ENCODE data around the gene HHEX. TPM values are rescaled to one million over a fixed set of nuclear protein-coding genes. Genes with fewer than 3 reads are reported as not detected.

The HHEX gene
- polyA plus RNA-seq, 1 donor from 2014 or later = not detected

DNA sequence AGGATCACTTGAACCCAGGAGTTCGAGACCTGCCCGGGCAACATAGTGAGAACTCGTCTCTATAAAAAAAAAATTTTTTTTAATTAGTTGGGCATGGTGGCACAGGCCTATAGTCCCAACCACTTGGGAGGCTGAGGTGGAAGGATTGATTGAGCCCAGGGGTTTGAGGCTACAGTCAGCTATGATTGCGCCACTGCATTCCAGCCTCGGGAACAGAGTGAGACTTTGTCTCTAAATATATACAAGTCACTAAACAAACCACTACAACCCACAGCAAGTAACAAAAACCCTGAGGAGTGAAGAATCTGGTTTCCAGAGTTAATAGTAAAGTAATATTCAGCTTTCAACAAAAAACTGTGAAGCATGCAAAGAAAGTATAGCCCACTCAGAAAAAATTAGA lies 32.7 kb upstream of the HHEX start:
- Histone ChIP-seq H4K20me1 (ENCODE audit: insufficient read depth) (no peaks in the 10 kb centered on the region), H3K9ac (ENCODE audit: low read length) (no peak overlapping the region), H2AFZ (ENCODE audit: low read depth, low read length) (no peak overlapping the region), H3K79me2 (replicated peaks; ENCODE audit: insufficient read depth, low read length) (no peaks in the 10 kb centered on the region), H3K9me3 (ENCODE audit: low read length) (no peaks in the 10 kb centered on the region), H3K27ac (ENCODE audit: low read length) (no peak overlapping the region), H3F3A (ENCODE audit: insufficient read depth, low read length, poor library complexity, severe bottlenecking) (no peaks in the 10 kb centered on the region), H3K9me2 (ENCODE audit: insufficient read depth, low read length) (no peaks in the 10 kb centered on the region), H3K4me3 (ENCODE audit: low read length) (no peak overlapping the region), H3K4me2 (ENCODE audit: low read length) (no peak overlapping the region), H3K27me3 (ENCODE audit: insufficient read depth, low read depth, low read length) (no peaks in the 10 kb centered on the region), H3K36me3 (ENCODE audit: insufficient read depth, low read length) (no peaks in the 10 kb centered on the region)
- no peak for TF ChIP-seq EP300 (conservative IDR thresholded peaks at IDR 0.05; ENCODE audit: poor library complexity, severe bottlenecking)

DNA sequence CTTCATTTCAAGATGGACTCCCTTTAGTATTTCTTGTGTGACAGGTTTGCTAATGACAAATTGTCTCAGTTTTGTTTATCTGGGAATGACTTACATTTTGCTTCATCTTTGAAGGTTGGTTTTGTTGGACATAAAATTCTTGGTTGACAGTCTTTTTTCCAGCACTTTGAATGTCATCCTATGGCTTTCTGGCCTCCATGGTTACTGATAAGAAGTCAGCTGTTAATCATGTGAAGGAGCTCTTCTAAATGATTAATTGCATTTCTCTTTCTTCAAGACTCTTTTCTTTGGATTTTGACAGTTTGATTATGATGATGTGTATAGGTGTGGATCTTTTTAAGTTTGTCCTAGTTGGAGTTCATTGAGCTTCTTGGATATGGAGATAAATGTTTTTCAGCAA lies 26.9 kb upstream of the HHEX start:
- Histone ChIP-seq H3K4me3 (ENCODE audit: low read length) (no peak overlapping the region), H2AFZ (ENCODE audit: low read depth, low read length) (no peak overlapping the region), H3K4me2 (ENCODE audit: low read length) (no peak overlapping the region), H3K36me3 (ENCODE audit: insufficient read depth, low read length) (no peaks in the 10 kb centered on the region), H3K9ac (ENCODE audit: low read length) (no peak overlapping the region), H3K9me2 (ENCODE audit: insufficient read depth, low read length) (no peaks in the 10 kb centered on the region), H3K9me3 (ENCODE audit: low read length) (no peaks in the 10 kb centered on the region), H3K79me2 (replicated peaks; ENCODE audit: insufficient read depth, low read length) (no peaks in the 10 kb centered on the region), H3K27me3 (ENCODE audit: insufficient read depth, low read depth, low read length) (no peaks in the 10 kb centered on the region), H3F3A (ENCODE audit: insufficient read depth, low read length, poor library complexity, severe bottlenecking) (no peaks in the 10 kb centered on the region), H4K20me1 (ENCODE audit: insufficient read depth) (no peaks in the 10 kb centered on the region), H3K27ac (ENCODE audit: low read length) (no peak overlapping the region)
- TF ChIP-seq POLR2AphosphoS5 (IDR thresholded peaks at IDR 0.05) (no peak), TAF1 (IDR thresholded peaks at IDR 0.05; ENCODE audit: low read depth) (no peak), SMC3 (conservative IDR thresholded peaks at IDR 0.05; ENCODE audit: poor library complexity) (no peak), RAD21 (conservative IDR thresholded peaks at IDR 0.05) (no peak), EP300 (conservative IDR thresholded peaks at IDR 0.05; ENCODE audit: poor library complexity, severe bottlenecking) (no peak), MXI1 (conservative IDR thresholded peaks at IDR 0.05; ENCODE audit: poor library complexity, severe bottlenecking) (no peak), EZH2 (IDR thresholded peaks at IDR 0.05; ENCODE audit: borderline replicate concordance, insufficient read depth, low read length, poor library complexity, severe bottlenecking) (no peak)
- TF ChIP-seq, protein P1, sequence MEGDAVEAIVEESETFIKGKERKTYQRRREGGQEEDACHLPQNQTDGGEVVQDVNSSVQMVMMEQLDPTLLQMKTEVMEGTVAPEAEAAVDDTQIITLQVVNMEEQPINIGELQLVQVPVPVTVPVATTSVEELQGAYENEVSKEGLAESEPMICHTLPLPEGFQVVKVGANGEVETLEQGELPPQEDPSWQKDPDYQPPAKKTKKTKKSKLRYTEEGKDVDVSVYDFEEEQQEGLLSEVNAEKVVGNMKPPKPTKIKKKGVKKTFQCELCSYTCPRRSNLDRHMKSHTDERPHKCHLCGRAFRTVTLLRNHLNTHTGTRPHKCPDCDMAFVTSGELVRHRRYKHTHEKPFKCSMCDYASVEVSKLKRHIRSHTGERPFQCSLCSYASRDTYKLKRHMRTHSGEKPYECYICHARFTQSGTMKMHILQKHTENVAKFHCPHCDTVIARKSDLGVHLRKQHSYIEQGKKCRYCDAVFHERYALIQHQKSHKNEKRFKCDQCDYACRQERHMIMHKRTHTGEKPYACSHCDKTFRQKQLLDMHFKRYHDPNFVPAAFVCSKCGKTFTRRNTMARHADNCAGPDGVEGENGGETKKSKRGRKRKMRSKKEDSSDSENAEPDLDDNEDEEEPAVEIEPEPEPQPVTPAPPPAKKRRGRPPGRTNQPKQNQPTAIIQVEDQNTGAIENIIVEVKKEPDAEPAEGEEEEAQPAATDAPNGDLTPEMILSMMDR (IDR thresholded peaks at IDR 0.05; ENCODE audit: poor library complexity, severe bottlenecking) = no peak
- TF ChIP-seq, protein P2, sequence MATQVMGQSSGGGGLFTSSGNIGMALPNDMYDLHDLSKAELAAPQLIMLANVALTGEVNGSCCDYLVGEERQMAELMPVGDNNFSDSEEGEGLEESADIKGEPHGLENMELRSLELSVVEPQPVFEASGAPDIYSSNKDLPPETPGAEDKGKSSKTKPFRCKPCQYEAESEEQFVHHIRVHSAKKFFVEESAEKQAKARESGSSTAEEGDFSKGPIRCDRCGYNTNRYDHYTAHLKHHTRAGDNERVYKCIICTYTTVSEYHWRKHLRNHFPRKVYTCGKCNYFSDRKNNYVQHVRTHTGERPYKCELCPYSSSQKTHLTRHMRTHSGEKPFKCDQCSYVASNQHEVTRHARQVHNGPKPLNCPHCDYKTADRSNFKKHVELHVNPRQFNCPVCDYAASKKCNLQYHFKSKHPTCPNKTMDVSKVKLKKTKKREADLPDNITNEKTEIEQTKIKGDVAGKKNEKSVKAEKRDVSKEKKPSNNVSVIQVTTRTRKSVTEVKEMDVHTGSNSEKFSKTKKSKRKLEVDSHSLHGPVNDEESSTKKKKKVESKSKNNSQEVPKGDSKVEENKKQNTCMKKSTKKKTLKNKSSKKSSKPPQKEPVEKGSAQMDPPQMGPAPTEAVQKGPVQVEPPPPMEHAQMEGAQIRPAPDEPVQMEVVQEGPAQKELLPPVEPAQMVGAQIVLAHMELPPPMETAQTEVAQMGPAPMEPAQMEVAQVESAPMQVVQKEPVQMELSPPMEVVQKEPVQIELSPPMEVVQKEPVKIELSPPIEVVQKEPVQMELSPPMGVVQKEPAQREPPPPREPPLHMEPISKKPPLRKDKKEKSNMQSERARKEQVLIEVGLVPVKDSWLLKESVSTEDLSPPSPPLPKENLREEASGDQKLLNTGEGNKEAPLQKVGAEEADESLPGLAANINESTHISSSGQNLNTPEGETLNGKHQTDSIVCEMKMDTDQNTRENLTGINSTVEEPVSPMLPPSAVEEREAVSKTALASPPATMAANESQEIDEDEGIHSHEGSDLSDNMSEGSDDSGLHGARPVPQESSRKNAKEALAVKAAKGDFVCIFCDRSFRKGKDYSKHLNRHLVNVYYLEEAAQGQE (IDR thresholded peaks at IDR 0.05; ENCODE audit: borderline replicate concordance) = no peak

DNA sequence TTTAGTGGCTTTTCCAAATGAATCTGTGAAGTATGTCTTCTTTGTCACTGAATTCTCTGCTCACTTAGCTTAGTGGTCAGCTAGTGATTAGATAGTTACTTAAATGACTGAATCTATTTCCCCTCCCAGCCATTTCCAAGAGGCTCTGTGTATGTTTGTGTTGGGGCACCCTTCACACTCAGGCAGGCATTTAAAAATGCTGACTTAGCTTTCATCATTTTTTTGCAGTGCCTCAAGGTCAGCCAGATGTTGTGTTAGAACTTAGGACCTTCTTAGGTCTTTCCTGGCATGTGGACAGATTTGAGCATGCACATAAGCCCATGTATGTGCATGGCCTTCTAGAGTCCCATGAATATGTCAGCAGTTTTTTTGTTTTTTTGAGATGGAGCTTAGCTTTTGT lies 25.4 kb upstream of the HHEX start:
- H3K79me2 ChIP-seq (replicated peaks; ENCODE audit: insufficient read depth, low read length) = no peaks in the 10 kb centered on the region
- H4K20me1 ChIP-seq (ENCODE audit: insufficient read depth) = no peaks in the 10 kb centered on the region

More for the DNA sequence above, 25.4 kb upstream of the HHEX start:
- Histone ChIP-seq H2AFZ (ENCODE audit: low read depth, low read length) (no peak overlapping the region), H3K9me2 (ENCODE audit: insufficient read depth, low read length) (no peaks in the 10 kb centered on the region), H3F3A (ENCODE audit: insufficient read depth, low read length, poor library complexity, severe bottlenecking) (no peaks in the 10 kb centered on the region), H3K36me3 (ENCODE audit: insufficient read depth, low read length) (no peaks in the 10 kb centered on the region), H3K9me3 (ENCODE audit: low read length) (no peaks in the 10 kb centered on the region), H3K27ac (ENCODE audit: low read length) (no peak overlapping the region), H3K4me2 (ENCODE audit: low read length) (no peak overlapping the region), H3K9ac (ENCODE audit: low read length) (no peak overlapping the region), H3K27me3 (ENCODE audit: insufficient read depth, low read depth, low read length) (no peaks in the 10 kb centered on the region), H3K4me3 (ENCODE audit: low read length) (no peak overlapping the region)
- TF ChIP-seq RAD21 (conservative IDR thresholded peaks at IDR 0.05) = no peak
- TF ChIP-seq, protein P2 (IDR thresholded peaks at IDR 0.05; ENCODE audit: borderline replicate concordance) = no peak
- TF ChIP-seq, protein P1 (IDR thresholded peaks at IDR 0.05; ENCODE audit: poor library complexity, severe bottlenecking) = no peak
- no peak for TF ChIP-seq EP300 (conservative IDR thresholded peaks at IDR 0.05; ENCODE audit: poor library complexity, severe bottlenecking)
- TF ChIP-seq SMC3 (conservative IDR thresholded peaks at IDR 0.05; ENCODE audit: poor library complexity) = no peak
- TF ChIP-seq POLR2AphosphoS5 (IDR thresholded peaks at IDR 0.05) = no peak
- no peak for TF ChIP-seq EZH2 (IDR thresholded peaks at IDR 0.05; ENCODE audit: borderline replicate concordance, insufficient read depth, low read length, poor library complexity, severe bottlenecking)
- no peak for TF ChIP-seq TAF1 (IDR thresholded peaks at IDR 0.05; ENCODE audit: low read depth)
- no peak for TF ChIP-seq MXI1 (conservative IDR thresholded peaks at IDR 0.05; ENCODE audit: poor library complexity, severe bottlenecking)
